HG03521 (cell line): ENCODE results near the gene XAF1.
"Not testable (repeated sequence)": the region's sequence is repeated elsewhere in the genome, so short reads cannot be mapped to it uniquely, and the experiment has no call there.

ENCODE experiments used
- ATAC-seq: cut with Tn5 transposase; IDR thresholded peaks from one replicate; pipeline ENCODE4 v1.9.1; 2021; ENCODE audit warnings: mild to moderate bottlenecking, moderate library complexity; ENCODE audit not compliant: unreplicated experiment

XAF1 gene

DNA sequence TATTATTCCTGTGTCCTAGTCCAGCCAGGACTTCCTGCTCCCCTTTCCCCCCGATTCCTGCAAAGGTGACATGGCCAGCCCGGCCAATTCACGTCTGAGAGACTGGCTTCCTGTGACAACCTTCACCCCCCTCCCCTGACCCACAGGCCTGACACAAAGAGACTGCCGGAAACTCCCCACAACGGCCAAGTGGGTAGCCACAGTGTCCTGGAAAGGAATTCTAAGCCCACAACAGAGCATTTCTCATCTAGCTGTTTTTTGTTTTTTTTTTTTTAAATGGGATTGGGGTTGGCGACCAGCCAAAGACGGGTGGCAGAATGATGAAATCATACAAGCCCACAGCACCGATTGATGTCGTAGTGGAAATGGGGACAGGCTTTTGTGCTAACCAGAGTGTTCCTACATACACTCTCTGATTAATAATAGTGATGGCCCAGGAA lies 2.8 kb upstream of the XAF1 start:
- no peak for ATAC-seq

GRCh38 chr17:6753546-6753945 lies 2.3 kb upstream of the XAF1 start:
- ATAC-seq = no peak

GRCh38 chr17:6755281-6755680 lies 565 bp upstream of the XAF1 start:
- ATAC-seq = no peak

GRCh38 chr17:6756425-6757031 lies 682 bp downstream of the XAF1 start:
- ATAC-seq = no peak

- ATAC-seq = no peak
Measured at GRCh38 chr17:6757747-6758146, 1.9 kb downstream of the XAF1 start.

- no peak for ATAC-seq
Measured at GRCh38 chr17:6761779-6762178, 5.9 kb downstream of the XAF1 start.

DNA sequence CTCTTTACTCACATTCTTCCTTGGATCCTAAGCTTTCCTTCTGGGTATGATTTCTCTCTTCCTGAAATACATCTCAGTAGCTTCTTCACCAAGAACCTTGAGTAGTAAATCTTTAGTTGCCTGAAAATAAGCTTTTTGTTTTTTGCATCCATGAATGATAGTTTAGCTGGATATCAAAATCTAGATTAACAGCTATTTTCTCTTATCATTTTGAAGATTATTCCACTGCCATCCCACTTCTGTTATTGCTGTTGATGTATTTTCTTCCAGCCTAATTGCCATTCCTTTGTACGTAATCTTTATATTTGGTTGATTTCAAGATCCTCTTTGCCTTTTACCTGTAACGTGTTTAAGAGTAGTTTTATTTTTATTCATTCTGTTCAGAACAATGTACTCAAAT lies 12.6 kb downstream of the XAF1 start:
- no peak for ATAC-seq

DNA sequence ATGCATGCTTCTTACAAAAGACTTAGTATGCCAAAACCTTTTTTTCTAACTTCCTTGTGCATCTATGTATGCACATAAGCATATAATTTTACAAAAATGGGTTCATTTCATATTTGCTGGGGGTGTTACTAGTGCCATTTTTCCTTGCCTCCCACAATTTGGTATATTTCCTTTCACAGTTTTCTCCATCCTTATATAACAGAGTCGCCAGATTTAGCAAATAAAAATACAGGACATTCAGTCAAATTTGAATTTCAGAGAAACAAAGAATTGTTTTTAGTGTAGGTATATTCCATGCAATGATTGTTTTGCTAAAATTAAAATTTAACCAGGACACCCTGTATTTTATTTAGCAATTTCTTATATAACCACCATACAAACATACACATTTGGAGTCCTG lies 16.2 kb downstream of the XAF1 start:
- ATAC-seq = no peak

- ATAC-seq = not testable (repeated sequence)
Measured at GRCh38 chr17:6774906-6775305, 19.1 kb downstream of the XAF1 start.

GRCh38 chr17:6775871-6776405 lies 20.1 kb downstream of the XAF1 start, which contains the start of gene FBXO39:
FBXO39 (plus strand) TSS chr17:6776215; CDS start chr17:6779869, 3,654 bp downstream.
- no peak for ATAC-seq

DNA sequence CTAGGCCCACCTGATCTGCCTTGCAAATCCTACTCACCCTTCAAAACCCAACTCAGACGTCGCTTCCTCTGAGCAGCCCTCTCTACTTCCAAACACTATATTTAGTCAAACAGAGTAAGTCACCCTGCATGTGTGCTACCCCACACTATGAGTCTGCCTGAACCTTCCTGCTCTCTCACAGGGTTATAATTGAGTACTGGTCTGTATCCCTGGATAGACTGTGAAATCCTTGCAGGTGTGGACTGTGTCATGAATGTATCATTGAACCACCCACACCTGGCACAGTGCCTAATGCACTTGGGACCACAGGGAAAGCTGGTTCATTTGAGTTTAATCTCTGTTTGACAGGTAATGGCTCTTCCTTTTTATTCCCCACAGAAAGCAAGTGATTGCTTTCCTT lies 23.6 kb downstream of the XAF1 start:
- ATAC-seq = no peak

DNA sequence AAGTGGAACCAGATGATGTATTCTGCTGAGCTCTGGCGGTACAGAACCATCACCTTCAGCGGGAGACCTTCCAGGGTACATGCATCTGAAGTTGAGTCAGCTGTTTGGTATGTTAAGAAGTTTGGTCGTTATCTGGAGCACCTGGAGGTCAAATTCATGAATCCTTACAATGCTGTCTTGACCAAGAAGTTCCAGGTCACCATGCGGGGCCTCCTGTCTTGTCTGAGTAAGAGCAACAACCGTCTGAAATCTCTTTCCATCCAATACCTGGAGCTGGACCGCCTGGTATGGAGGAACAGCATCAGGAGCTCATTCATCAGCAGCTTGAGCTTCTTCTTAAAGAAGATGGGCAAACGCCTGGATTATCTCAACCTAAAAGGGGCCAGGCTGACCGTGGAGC lies 24.2 kb downstream of the XAF1 start:
- ATAC-seq = no peak

DNA sequence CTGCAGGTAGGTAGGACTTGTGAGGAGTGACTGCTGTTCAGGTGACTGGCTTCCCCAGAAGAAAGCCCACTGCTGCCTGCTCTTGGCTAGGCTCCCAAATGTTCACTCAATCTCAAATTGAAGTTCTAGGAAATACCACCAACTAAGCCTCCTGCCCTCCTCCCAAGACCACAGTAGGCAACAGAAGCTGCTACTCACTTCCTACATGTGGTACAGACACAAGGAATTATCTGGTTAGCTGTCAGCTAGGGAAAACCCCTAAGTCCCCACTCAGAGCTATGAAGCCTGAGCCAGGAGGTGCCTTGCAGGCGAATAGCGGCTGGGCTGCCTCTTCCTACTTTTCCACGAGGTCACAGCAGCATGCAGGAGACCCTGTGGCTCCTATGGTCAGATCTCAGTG lies 25.0 kb downstream of the XAF1 start:
- no peak for ATAC-seq

DNA sequence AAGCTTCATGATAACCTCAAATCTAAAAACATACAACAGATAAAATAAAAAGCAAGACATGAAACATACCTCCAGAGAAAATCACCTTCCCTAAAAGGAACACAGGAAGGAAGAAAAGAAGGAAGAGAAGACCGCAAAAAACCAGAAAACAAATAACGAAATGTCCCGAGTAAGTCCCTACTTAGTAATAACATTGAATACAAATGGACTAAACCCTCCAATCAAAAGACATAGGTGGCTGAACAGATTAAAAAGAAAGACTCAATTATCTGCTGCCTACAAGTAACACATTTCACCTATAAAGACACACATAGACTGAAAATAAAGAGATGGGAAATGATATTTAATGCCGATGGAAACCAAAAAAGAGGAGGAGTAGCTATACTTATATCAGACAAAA lies 26.4 kb downstream of the XAF1 start:
- ATAC-seq = no peak

DNA sequence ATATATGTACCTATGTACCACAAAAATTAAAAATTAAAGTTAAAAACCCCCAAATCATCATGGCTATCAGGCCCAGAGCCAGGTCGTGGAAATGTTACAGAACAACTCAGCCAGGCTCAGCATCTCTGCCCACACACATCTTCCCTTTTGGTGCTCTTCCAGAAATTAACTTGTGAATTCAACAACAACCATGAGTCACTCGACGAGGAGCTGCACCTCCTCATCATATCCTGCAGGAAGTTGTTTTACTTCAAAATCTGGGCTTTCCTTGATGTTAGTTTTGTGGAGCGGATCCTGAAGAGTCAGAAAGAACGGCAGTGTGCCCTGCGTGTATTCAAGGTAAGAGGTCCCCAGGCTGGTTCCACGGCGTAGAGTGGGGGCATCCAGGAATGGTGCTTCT lies 30.8 kb downstream of the XAF1 start:
- no peak for ATAC-seq

DNA sequence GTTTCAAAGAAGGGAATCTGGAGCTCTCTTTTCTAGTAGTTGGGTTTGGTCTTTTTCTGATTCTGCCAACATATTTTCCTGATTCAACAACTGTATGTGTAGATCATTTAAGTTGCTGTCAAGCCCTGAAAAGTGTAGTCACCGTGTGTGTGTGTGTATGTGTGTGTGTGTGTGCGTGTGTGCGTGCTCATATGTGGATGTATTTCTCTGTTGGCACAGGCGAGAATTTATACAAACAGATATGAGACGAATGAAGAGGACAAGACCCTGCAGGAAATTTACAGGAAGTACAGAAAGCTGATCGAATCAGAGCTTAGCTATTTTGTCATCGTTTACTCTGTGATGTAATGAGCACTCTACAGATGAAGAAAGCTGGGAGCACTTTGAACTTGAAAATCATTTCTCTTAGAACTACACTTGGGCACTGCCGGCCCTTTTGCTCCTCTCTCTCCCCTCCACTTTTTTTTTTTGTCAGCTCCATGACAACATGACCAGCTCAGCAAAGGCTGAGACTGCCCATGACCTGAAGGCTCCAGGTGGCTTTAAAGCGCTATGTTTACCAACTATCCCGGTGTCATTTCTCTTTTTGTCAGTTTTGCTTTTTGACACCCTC lies 31.3 kb downstream of the XAF1 start:
- ATAC-seq = no peak

DNA sequence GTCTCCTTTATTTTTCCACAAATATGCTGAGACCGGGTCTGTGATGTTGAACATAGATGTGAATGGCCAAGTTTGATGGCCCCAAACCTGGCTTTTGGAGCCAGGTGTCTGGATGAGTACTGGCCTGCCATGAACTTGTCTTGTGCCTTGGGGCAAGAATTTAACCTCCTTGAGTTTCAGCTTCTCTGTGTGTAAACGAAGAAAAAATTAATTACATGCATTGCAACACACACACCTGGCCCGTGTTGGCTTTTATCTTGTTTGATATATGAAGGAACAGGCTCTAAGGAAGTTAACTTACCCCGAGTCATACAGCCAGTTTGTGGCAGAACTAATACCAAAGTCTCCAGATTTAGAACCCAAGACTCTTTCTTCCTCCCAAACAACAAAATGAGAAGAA lies 33.3 kb downstream of the XAF1 start:
- ATAC-seq = no peak

- ATAC-seq = no peak
Measured at GRCh38 chr17:6793748-6794493, 38.1 kb downstream of the XAF1 start.

DNA sequence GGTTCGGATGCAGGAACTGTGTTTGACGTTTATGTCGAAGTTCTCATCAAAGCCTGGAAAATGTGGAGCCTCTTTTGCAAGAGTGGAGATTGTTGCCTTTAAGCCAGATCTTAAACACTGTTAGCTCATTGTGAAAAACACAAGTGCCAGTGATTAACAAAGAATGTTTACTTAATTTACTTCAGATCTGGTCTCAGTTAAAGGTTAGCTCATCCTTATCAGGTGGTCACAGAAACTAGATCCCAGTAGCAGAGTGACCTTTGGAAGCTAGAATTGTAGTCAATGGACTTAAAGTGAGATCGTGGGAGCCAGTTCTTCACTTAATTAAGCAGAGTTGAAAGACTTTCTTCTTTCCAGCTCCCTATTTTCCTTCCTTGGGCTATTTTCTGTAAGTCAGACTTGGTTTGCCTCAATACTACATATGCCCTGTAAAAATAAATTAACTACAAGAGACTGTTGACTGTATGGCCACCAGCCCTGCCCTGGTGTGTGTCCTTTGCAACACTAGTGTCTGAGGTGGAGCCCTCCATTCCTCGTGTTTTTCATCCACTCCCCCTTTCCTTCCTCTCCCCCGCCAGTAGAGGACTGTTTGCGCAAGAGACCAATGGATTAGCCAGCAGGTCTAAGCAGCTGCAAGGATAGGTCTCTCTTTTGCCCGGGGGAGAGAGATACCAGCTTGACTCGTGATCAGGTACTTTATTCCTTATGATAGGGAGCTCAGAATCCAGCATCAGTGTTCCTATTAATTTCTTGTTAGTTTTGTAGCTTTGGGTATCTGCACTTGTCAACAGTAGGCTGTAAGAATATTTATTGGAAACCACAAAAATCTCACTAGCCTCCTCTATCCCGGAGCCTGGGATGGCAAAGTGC lies 40.4 kb downstream of the XAF1 start:
- ATAC-seq = no peak

DNA sequence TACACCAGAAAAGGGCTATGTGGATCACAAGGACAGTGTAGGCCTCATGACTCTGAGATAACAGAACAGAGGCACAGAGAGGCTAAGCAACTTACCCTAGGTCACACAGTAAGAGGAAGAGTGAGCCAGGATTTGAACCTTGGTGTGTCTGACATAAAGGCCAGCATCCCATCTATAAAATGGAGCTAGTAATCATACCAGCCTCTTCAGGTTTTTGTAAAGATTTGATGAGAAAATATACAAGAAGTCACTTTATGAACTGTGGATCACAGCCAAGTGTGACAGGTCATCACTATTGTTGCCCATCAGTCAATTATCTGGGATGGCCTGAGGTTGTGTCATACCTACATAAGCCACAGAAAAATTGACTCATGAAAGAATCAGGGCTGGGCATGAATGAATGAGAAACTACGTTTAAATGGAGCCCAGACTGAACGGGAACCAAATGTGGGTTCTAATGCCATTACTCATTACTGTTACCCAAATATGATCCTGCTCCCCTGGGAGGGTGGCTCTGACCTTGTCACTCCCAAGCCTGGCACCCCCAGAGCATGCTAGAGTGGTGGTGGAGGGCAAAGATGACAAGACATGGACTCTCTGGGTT lies 41.1 kb downstream of the XAF1 start:
- no peak for ATAC-seq
